H1 (cell line): Measurements from ENCODE around the gene ZDHHC24. TPM values are rescaled to one million over a fixed set of nuclear protein-coding genes. Genes with fewer than 3 reads are reported as not detected.

Experiments
- CTCF ChIA-PET: fragments of 300-600 bp; sonication (Branson Sonifier 250); formaldehyde crosslinking; loops from one replicate; lab custom pipeline; 2021; ENCODE audit not compliant: partially characterized antibody; lab: Charles Lee
- POLR2A ChIA-PET: fragments of 300-600 bp; sonication (Branson Sonifier 250); formaldehyde crosslinking; loops from one replicate; lab custom pipeline; 2021; ENCODE audit warnings: inconsistent platforms; ENCODE audit not compliant: partially characterized antibody; lab: Charles Lee
- DNase-seq, 2 experiments: peaks; one replicate each; pipeline versions ENCODE4 v3.0.0 to v3.0.0-alpha.2; 2010 to 2022; ENCODE audit warnings: low spot score in 2 of 2, low read depth in 1 of 2, mixed read lengths in 1 of 2
- FAIRE-seq: peaks from 2 replicates; lab custom pipeline; 2011; peaks lifted over from hg19 to GRCh38; lab: Jason Lieb, UNC
- H2AFZ ChIP-seq: 2 replicates; pipeline ENCODE4 v1.8.1; 2012; ENCODE audit warnings: low read length, inconsistent platforms
- H2AK5ac ChIP-seq: 2 replicates; pipeline ENCODE4 v1.6.1; 2013; ENCODE audit warnings: low read depth, low read length
- H2BK120ac ChIP-seq: replicated peaks from 2 replicates; pipeline ENCODE3; 2013; ENCODE audit warnings: low read depth, low read length, inconsistent platforms
- H2BK12ac ChIP-seq: 2 replicates; pipeline ENCODE4 v1.6.1; 2013; ENCODE audit warnings: low read depth, low read length
- H2BK15ac ChIP-seq: 2 replicates; pipeline ENCODE4 v1.6.1; 2013; ENCODE audit warnings: low read length
- H2BK20ac ChIP-seq: 2 replicates; pipeline ENCODE4 v1.6.1; 2013; ENCODE audit warnings: low read length
- H2BK5ac ChIP-seq: 2 replicates; pipeline ENCODE4 v1.6.1; 2013; ENCODE audit warnings: low read depth, low read length
- H3K14ac ChIP-seq: 2 replicates; pipeline ENCODE4 v1.6.1; 2013; ENCODE audit warnings: inconsistent platforms; ENCODE audit not compliant: insufficient read length
- H3K18ac ChIP-seq: 2 replicates; pipeline ENCODE4 v1.6.1; 2013; ENCODE audit warnings: low read length; ENCODE audit errors: extremely low read depth
- H3K23ac ChIP-seq: 2 replicates; pipeline ENCODE4 v1.6.1; 2013; ENCODE audit warnings: inconsistent platforms; ENCODE audit not compliant: insufficient read length
- H3K23me2 ChIP-seq: 2 replicates; pipeline ENCODE4 v1.6.1; 2013; ENCODE audit warnings: low read depth, low read length
- H3K27ac ChIP-seq: 2 replicates; pipeline ENCODE4 v1.6.1; 2011; ENCODE audit warnings: low read depth, low read length, inconsistent platforms
- H3K27me3 ChIP-seq, 4 experiments: replicated peaks in 1 of 4; 1 replicate in 1 of 4; 2 replicates in 3 of 4; pipeline versions ENCODE4 v1.6.1 to v1.8.1; 2011 to 2013; ENCODE audit warnings: low read length in 3 of 4, mild to moderate bottlenecking in 3 of 4, inconsistent platforms in 2 of 4, mixed read lengths in 2 of 4, moderate library complexity in 1 of 4; ENCODE audit not compliant: control insufficient read depth in 3 of 4, insufficient read depth in 3 of 4; ENCODE audit errors: extremely low read depth in 1 of 4
- H3K36me3 ChIP-seq, 4 experiments: 2 replicates each; pipeline versions ENCODE4 v1.6.1 to v1.8.1; 2011 to 2013; ENCODE audit warnings: mild to moderate bottlenecking in 4 of 4, low read length in 3 of 4, moderate library complexity in 2 of 4, control low read depth in 1 of 4, inconsistent platforms in 1 of 4; ENCODE audit not compliant: insufficient read depth in 4 of 4, control insufficient read depth in 2 of 4
- H3K4ac ChIP-seq: replicated peaks from 2 replicates; pipeline ENCODE3; 2013; ENCODE audit warnings: low read length, low read depth, mixed read lengths, inconsistent platforms; ENCODE audit not compliant: insufficient read length
- H3K4me1 ChIP-seq, 4 experiments: replicated peaks in 1 of 4; 1 replicate in 1 of 4; 2 replicates in 3 of 4; pipeline versions ENCODE4 v1.6.1 to v1.8.1; 2011 to 2013; ENCODE audit warnings: low read length in 3 of 4, inconsistent platforms in 2 of 4, mixed read lengths in 1 of 4; ENCODE audit not compliant: insufficient read depth in 4 of 4, control insufficient read depth in 3 of 4
- H3K4me2 ChIP-seq, 2 experiments: 2 replicates each; pipeline versions ENCODE4 v1.6.1 to v1.8.1; 2011 to 2013; ENCODE audit warnings: low read depth in 2 of 2, low read length in 2 of 2, control low read depth in 1 of 2, inconsistent platforms in 1 of 2, mild to moderate bottlenecking in 1 of 2; ENCODE audit not compliant: insufficient read depth in 1 of 2
- H3K4me3 ChIP-seq, 4 experiments: fragments of 200-600, 300-600 bp in 1 of 4; sonication (generic), shearing (Covaris generic), sonication (Bioruptor Twin) in 1 of 4; 2 replicates each; pipeline versions ENCODE4 v1.5.1 to v1.8.1; 2011 to 2016; ENCODE audit warnings: low read length in 4 of 4, low read depth in 3 of 4, control low read depth in 2 of 4, inconsistent platforms in 2 of 4, mild to moderate bottlenecking in 2 of 4, mixed read lengths in 1 of 4, moderate library complexity in 1 of 4; ENCODE audit not compliant: insufficient read depth in 2 of 4; ENCODE audit errors: extremely low read depth in 1 of 4
- H3K56ac ChIP-seq: replicated peaks from 2 replicates; pipeline ENCODE3; 2013; ENCODE audit warnings: low read depth, mild to moderate bottlenecking, mixed read lengths, low read length, inconsistent platforms; ENCODE audit not compliant: insufficient read length
- H3K79me1 ChIP-seq: 2 replicates; pipeline ENCODE4 v1.6.1; 2013; ENCODE audit warnings: low read depth, low read length, control low read depth
- H3K79me2 ChIP-seq, 2 experiments: 2 replicates each; pipeline versions ENCODE4 v1.6.1 to v1.8.1; 2012 to 2013; ENCODE audit warnings: low read length in 2 of 2, mild to moderate bottlenecking in 2 of 2, inconsistent platforms in 1 of 2; ENCODE audit not compliant: insufficient read depth in 2 of 2, control insufficient read depth in 1 of 2
- H3K9ac ChIP-seq, 4 experiments: replicated peaks in 1 of 4; 1 replicate in 1 of 4; 2 replicates in 3 of 4; pipeline versions ENCODE4 v1.6.1 to v1.8.1; 2011 to 2013; ENCODE audit warnings: low read depth in 3 of 4, low read length in 3 of 4, control low read depth in 2 of 4, mild to moderate bottlenecking in 2 of 4, moderate library complexity in 2 of 4, inconsistent platforms in 1 of 4; ENCODE audit errors: extremely low read depth in 1 of 4
- H3K9me3 ChIP-seq, 2 experiments: 2 replicates each; pipeline versions ENCODE4 v1.6.1 to v1.8.1; 2012 to 2013; ENCODE audit warnings: mild to moderate bottlenecking in 2 of 2, moderate library complexity in 2 of 2, control low read depth in 1 of 2, inconsistent platforms in 1 of 2, low read depth in 1 of 2, low read length in 1 of 2, mixed read lengths in 1 of 2; ENCODE audit not compliant: insufficient read depth in 2 of 2
- H4K20me1 ChIP-seq, 2 experiments: replicated peaks in 1 of 2; 2 replicates each; pipeline versions ENCODE3 to v1.8.1; 2011 to 2013; ENCODE audit warnings: inconsistent platforms in 2 of 2, low read length in 2 of 2, mild to moderate bottlenecking in 1 of 2; ENCODE audit not compliant: insufficient read depth in 2 of 2, control insufficient read depth in 1 of 2
- H4K5ac ChIP-seq: 2 replicates; pipeline ENCODE4 v1.6.1; 2013; ENCODE audit warnings: low read length, low read depth, mixed read lengths, inconsistent platforms; ENCODE audit not compliant: insufficient read length
- H4K8ac ChIP-seq: 2 replicates; pipeline ENCODE4 v1.8.0; 2013; ENCODE audit warnings: mild to moderate bottlenecking, moderate library complexity, low read length, inconsistent platforms; ENCODE audit not compliant: insufficient read depth; ENCODE audit errors: extremely low read depth
- H4K91ac ChIP-seq: replicated peaks from 2 replicates; pipeline ENCODE3; 2013; ENCODE audit warnings: low read length, mixed read lengths, inconsistent platforms; ENCODE audit not compliant: insufficient read length
- WGBS, 2 experiments: shearing (Covaris generic) in 1 of 2; methylation state at CpG; one replicate each; pipeline versions ENCODE4 v1.1.6 to v1.1.7; 2013 to 2015; ENCODE audit warnings: low lambda C conversion rate in 2 of 2, mixed read lengths in 2 of 2, inconsistent platforms in 1 of 2, low coverage in 1 of 2, missing lambda C conversion rate in 1 of 2; ENCODE audit not compliant: insufficient replicate concordance in 2 of 2, insufficient coverage in 1 of 2, insufficient read length in 1 of 2; ENCODE audit errors: extremely low coverage in 1 of 2, missing lambda C conversion rate in 1 of 2; 5-methylcytosine and 5-hydroxymethylcytosine counted together
- polyA plus RNA-seq, 7 experiments: library from polyadenylated mRNA; depleted of rRNA in 3 of 7; stranded (reverse) in 5 of 7; unstranded in 2 of 7; fragments of >200 nt in 5 of 7; fragments of 200-250 nt in 2 of 7; gene quantifications; 1 replicate in 5 of 7; 2 replicates in 1 of 7; 4 replicates in 1 of 7; pipeline versions ENCODE4 v1.2.1 to v1.2.3, GENCODE V29; 2011 to 2013; ENCODE audit warnings: missing spikeins in 2 of 7, mixed read lengths in 2 of 7
- total RNA-seq: library from RNA; stranded (reverse); fragmentation: NEBNext Ultra II Directional; extraction: Animal tissue kit (Norgen Biotek cat#: 25700); gene quantifications from 2 replicates; pipeline ENCODE4 v1.2.1, GENCODE V29; 2021

The ZDHHC24 gene
- total and polyA plus RNA-seq, 2 of the 8 experiments (the other 6 are each of a cell fraction or from before 2014, with no cell fraction given), result 8.4 to 9.7 TPM

GRCh38 chr11:66494458-66494857 is 51.4 kb downstream of the ZDHHC24 start:
- Histone ChIP-seq H2BK15ac (no peak overlapping the region), H3K4me2 (no peak overlapping the region), H4K20me1 (peaks cover 0 to 2% of the 10 kb centered on the region in 2 experiments), H2BK20ac (no peak overlapping the region), H3K27ac (no peak overlapping the region), H2BK120ac (no peak overlapping the region), H3K23ac (no peak overlapping the region), H3K14ac (no peak overlapping the region), H4K8ac (peak overlapping the region; percentile 18; the same call in 1 of the 2 replicates), H3K56ac (no peak overlapping the region), H3K18ac (no peak overlapping the region), H4K91ac (no peak overlapping the region), H3K4me3 (no peak overlapping the region), H3K9ac (no peak overlapping the region), H3K79me2 (no peaks in the 10 kb centered on the region), H2BK12ac (no peak overlapping the region), H2AFZ (no peak overlapping the region), H3K9me3 (no peaks in the 10 kb centered on the region), H3K4me1 (peaks cover 0 to 12% (median 5%) of the 10 kb centered on the region in 4 experiments; a peak in 4 of 7 replicates), H2AK5ac (no peak overlapping the region; the same call in 1 of the 2 replicates), H3K23me2 (no peaks in the 10 kb centered on the region), H3K36me3 (peaks cover 6 to 22% (median 11%) of the 10 kb centered on the region in 4 experiments), H3K4ac (no peak overlapping the region), H2BK5ac (no peak overlapping the region), H4K5ac (no peak overlapping the region), H3K27me3 (no peaks in the 10 kb centered on the region), H3K79me1 (no peaks in the 10 kb centered on the region)
- FAIRE-seq (no peak), DNase-seq (no peak)
- 92% methylated on average over 7 of the region's 7 CpGs; no CpG with 5 or more reads in 1 of the 2 experiments for WGBS, 2 experiments
- CTCF ChIA-PET, result interaction anchor here (0.7 to 3.3 kb wide), 10 partner anchors 9 to 344 kb away, joined by 3 to 18 read pairs (median 4); partner anchors contain the start of gene RBM4B
- POLR2A ChIA-PET, result interaction anchor here (1.1 to 4.1 kb wide), 3 partner anchors 14 to 142 kb away, joined by 3 to 26 read pairs (median 3); partner anchors contain the start of genes BBS1 and DPP3
